ENCODE measurements around the gene FAM3A. TPM values are rescaled to one million over a fixed set of nuclear protein-coding genes. Genes with fewer than 3 reads are reported as not detected.

Gene FAM3A
- total RNA-seq, 1 donor from 2014 or later, result 4.5 TPM

DNA sequence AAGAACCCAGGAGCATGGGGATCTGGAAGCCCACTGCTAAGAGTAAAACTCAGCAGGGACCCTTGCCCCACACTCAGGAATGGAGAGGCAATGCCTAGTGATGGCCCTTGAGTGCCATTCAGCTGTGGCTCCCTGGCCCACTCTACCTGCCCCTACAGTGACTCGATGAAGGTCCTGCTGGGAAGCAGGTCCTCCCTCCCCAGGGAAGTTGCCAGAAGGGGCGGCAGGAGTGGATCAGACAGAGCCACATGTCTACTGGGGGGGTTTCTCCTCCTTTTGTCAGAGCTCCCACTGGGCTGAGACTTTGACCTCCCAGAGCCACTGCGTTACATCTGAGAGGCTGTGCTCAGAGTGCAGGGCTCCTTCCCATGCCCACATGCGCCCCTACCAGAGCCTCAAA is 26.9 kb downstream of the FAM3A start:
- no peak overlapping the region for H3K4me3 ChIP-seq
- no peak overlapping the region for H3K27ac ChIP-seq
- Mint-ChIP-seq H3K27ac (no peak overlapping the region), H3K9me3 (peaks cover 18% of the 10 kb centered on the region), H3K4me1 (peaks cover 3% of the 10 kb centered on the region), H3K36me3 (peaks cover 4% of the 10 kb centered on the region), H3K4me3 (peak overlapping the region; percentile 87), H3K27me3 (ENCODE audit: insufficient read depth, low read depth) (peaks cover 9% of the 10 kb centered on the region)
- peaks cover 9% of the 10 kb centered on the region for H3F3A ChIP-seq (ENCODE audit: low read depth)
- no peaks in the 10 kb centered on the region for H3K79me2 ChIP-seq (ENCODE audit: low read depth)
- H4K20me1 ChIP-seq (ENCODE audit: low read depth), result no peaks in the 10 kb centered on the region
- peaks cover 11% of the 10 kb centered on the region for H3K27me3 ChIP-seq
- no peaks in the 10 kb centered on the region for H3K36me3 ChIP-seq
- H3K9me3 ChIP-seq (ENCODE audit: low read depth), result no peaks in the 10 kb centered on the region
- TF ChIP-seq, protein P1, sequence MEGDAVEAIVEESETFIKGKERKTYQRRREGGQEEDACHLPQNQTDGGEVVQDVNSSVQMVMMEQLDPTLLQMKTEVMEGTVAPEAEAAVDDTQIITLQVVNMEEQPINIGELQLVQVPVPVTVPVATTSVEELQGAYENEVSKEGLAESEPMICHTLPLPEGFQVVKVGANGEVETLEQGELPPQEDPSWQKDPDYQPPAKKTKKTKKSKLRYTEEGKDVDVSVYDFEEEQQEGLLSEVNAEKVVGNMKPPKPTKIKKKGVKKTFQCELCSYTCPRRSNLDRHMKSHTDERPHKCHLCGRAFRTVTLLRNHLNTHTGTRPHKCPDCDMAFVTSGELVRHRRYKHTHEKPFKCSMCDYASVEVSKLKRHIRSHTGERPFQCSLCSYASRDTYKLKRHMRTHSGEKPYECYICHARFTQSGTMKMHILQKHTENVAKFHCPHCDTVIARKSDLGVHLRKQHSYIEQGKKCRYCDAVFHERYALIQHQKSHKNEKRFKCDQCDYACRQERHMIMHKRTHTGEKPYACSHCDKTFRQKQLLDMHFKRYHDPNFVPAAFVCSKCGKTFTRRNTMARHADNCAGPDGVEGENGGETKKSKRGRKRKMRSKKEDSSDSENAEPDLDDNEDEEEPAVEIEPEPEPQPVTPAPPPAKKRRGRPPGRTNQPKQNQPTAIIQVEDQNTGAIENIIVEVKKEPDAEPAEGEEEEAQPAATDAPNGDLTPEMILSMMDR (IDR thresholded peaks at IDR 0.05), result no peak
- no peak for TF ChIP-seq EZH2 (IDR thresholded peaks at IDR 0.05)
- no peak for TF ChIP-seq EZH2phosphoT487 (IDR thresholded peaks at IDR 0.05)
- no peaks in the 10 kb centered on the region for H3K4me1 ChIP-seq
- H3K4me2 ChIP-seq, result no peak overlapping the region
- DNase-seq (ENCODE audit: low spot score), result no peak
- no peak overlapping the region for H3K9ac ChIP-seq
- H2AFZ ChIP-seq (replicated peaks), result no peak overlapping the region

DNA sequence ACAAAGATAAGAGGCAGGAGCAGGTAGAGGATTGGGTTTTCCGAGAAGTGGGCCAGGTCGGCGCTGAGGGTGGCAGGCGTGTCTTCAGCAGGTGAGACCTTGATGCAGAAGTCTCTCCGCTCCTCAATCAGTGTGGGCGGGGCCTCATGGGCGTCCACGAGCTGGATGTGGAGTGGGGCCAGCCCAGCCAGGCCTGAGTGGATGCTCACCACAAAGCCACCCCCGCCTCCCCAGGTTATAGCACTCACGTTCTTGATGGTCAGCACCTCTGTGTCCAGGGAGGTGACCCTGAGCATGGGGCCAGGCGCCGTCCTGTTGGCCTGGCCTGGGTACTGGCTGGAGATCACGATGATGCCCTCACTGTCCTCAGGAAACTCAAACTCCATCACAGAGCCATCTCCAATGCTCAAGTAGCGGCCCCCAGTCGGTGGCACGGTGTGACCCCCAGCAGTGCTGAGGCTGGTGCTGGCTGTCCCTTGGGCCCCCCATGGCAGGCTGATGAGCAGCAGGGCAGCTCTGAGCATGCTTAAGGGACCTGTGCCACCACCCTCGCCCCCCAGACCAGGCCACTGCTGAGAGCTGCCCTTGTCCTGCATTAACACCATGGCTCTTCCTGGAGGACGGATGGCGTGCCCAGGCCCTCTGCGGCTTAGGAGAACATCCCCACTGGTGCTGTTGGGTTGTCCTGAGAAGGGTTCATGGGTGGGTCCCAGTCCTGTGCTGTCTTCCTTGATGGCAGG is 27.5 kb downstream of the FAM3A start:
- H3K4me3 Mint-ChIP-seq, result peak overlapping the region; percentile 55
- DNase-seq (ENCODE audit: low spot score), result no peak

DNA sequence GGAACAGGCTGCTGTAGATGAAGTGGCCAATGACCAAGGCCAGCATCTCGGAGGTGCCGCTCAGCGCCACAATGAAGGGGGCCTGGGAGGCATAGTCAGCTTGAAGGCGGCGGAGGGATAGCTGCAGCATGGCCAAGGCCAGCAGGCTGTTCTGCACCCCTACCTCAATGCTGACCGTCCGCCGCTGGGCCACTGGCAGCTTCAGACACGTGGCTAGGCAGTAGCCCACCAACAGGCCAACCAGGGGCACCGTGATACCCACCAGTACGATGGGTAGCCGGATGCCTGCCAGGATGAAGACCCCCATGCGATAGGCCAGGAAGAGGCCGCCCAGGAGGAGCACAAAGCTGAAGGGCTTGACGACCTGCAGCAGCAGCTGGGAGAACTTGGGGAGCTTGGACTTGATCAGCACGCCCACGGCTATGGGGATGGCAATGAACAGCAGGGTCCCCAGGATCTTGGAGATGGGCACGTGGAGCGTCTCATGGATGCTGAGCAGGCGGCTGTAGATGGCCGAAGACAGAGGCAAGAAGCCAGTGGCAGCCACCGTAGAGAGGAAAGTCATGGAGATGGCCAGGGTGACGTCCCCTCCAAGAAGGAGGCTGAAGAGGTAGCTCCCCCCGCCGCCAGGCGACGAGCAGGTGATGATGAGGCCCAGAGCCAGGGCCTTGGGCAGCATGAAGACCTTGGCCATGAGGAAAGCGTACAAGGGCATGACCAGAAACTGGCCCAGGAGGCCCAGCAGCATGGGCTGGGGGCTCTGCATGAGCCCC is 28.3 kb downstream of the FAM3A start:
- peaks cover 13% of the 10 kb centered on the region for H3K9me3 Mint-ChIP-seq
- no peak for DNase-seq (ENCODE audit: low spot score)
- H2AFZ ChIP-seq (replicated peaks), result no peak overlapping the region
- H4K20me1 ChIP-seq (ENCODE audit: low read depth), result no peaks in the 10 kb centered on the region
- H3K4me1 Mint-ChIP-seq, result peaks cover 3% of the 10 kb centered on the region
- H3K4me3 Mint-ChIP-seq, result peak overlapping the region; percentile 77
- no peak overlapping the region for H3K4me2 ChIP-seq
- no peaks in the 10 kb centered on the region for H3K79me2 ChIP-seq (ENCODE audit: low read depth)
- H3K9ac ChIP-seq, result no peak overlapping the region
- no peaks in the 10 kb centered on the region for H3K4me1 ChIP-seq
- H3K36me3 ChIP-seq, result no peaks in the 10 kb centered on the region
- H3K27me3 ChIP-seq, result peaks cover 11% of the 10 kb centered on the region
- peaks cover 10% of the 10 kb centered on the region for H3K27me3 Mint-ChIP-seq (ENCODE audit: insufficient read depth, low read depth)
- no peak overlapping the region for H3K4me3 ChIP-seq
- peaks cover 9% of the 10 kb centered on the region for H3F3A ChIP-seq (ENCODE audit: low read depth)
- TF ChIP-seq EZH2phosphoT487 (IDR thresholded peaks at IDR 0.05) (no peak), EZH2 (IDR thresholded peaks at IDR 0.05) (no peak)
- TF ChIP-seq, protein P1 (IDR thresholded peaks at IDR 0.05), result no peak
- H3K9me3 ChIP-seq (ENCODE audit: low read depth), result no peaks in the 10 kb centered on the region
- H3K36me3 Mint-ChIP-seq, result peaks cover 4% of the 10 kb centered on the region
- no peak overlapping the region for H3K27ac Mint-ChIP-seq
- no peak overlapping the region for H3K27ac ChIP-seq

More for the DNA sequence above, 27.5 kb downstream of the FAM3A start:
- Mint-ChIP-seq H3K27ac (no peak overlapping the region), H3K27me3 (ENCODE audit: insufficient read depth, low read depth) (peaks cover 9% of the 10 kb centered on the region), H3K36me3 (peaks cover 4% of the 10 kb centered on the region), H3K9me3 (peaks cover 18% of the 10 kb centered on the region), H3K4me1 (peaks cover 3% of the 10 kb centered on the region)
- Histone ChIP-seq H3K27ac (no peak overlapping the region), H3F3A (ENCODE audit: low read depth) (peaks cover 9% of the 10 kb centered on the region), H3K36me3 (no peaks in the 10 kb centered on the region), H3K4me2 (no peak overlapping the region), H3K27me3 (peaks cover 11% of the 10 kb centered on the region), H3K79me2 (ENCODE audit: low read depth) (no peaks in the 10 kb centered on the region), H3K4me1 (no peaks in the 10 kb centered on the region), H2AFZ (replicated peaks) (no peak overlapping the region), H4K20me1 (ENCODE audit: low read depth) (no peaks in the 10 kb centered on the region), H3K9ac (no peak overlapping the region), H3K9me3 (ENCODE audit: low read depth) (no peaks in the 10 kb centered on the region), H3K4me3 (no peak overlapping the region)
- TF ChIP-seq, protein P1 (IDR thresholded peaks at IDR 0.05), result no peak
- TF ChIP-seq EZH2 (IDR thresholded peaks at IDR 0.05), result no peak
- no peak for TF ChIP-seq EZH2phosphoT487 (IDR thresholded peaks at IDR 0.05)

All from neural progenitor cell (in vitro differentiated cells).